Measurements from ENCODE around the gene PPIA.

DNA sequence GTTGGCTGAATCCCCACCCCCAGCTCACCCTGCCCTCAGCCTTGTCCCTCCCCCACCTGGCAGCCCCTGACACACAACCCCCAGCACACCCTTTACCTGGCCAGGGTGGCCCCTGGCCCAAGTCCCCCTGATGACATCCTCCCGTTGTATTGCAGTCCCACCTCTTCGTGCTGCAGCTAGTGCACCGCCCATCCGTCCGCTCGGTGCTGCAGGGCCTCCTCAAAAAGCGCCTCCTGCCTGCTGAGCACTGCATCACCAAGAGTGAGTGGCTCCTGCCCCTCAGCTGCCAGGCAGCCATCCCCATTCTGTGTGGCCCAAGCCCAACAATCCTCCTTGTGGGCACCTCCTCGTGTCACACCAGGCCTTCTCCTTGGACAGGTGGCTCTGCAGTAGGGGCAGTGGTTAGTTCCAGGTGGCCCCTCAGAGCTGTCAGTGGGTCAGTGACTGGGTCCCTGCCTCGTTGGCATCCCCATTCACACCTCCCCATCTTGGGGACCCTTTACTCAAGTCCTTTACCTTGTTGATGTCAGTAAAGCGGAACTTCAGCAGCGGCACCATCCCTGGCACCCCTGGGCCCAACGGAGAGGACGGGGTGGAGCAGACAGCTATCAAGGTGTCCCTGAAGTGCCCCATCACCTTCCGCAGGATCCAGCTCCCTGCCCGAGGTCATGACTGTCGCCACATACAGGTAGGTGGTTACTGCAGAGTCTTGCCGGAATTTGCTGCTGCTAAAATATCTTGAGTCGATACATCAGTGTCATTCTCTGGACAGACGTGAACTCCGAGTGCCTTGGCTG, 33.6 kb upstream of the PPIA start:
- TF ChIP-seq POLR2A (IDR thresholded peaks at IDR 0.05; ENCODE audit: low read depth, low read length) (no peak), POLR2AphosphoS5 (IDR thresholded peaks at IDR 0.05; ENCODE audit: low read depth, low read length) (no peak)
